ENCODE data around the gene PLPP3. TPM values are rescaled to one million over a fixed set of nuclear protein-coding genes. Genes with fewer than 3 reads are reported as not detected.

The PLPP3 gene
- total RNA-seq, 4 donors from 2014 or later, result 16.5 to 116 (median 33.5) TPM

- Histone ChIP-seq H3K36me3 (no peaks in the 10 kb centered on the region), H3K4me1 (peaks cover 30 to 99% (median 63%) of the 10 kb centered on the region in 3 donors), H3K4me3 (no peak overlapping the region), H3K9me3 (no peaks in the 10 kb centered on the region), H3K27ac (peak overlapping the region in 2 of 4 donors; percentile 4 to 41), H3K27me3 (no peaks in the 10 kb centered on the region)
- TF ChIP-seq CTCF (IDR thresholded peaks at IDR 0.05) (no peak), POLR2A (IDR thresholded peaks at IDR 0.05) (no peak)
- no peak for DNase-seq
- intact Hi-C loops (cut with DNase I), result no loop called here
- WGBS, 2 donors, result 68 to 85% methylated on average over 2 of the region's 2 CpGs
Observed at GRCh38 chr1:56543783-56544612, 35.4 kb downstream of the PLPP3 start.

- Histone ChIP-seq H3K27ac (no peak overlapping the region), H3K36me3 (no peaks in the 10 kb centered on the region), H3K9me3 (no peaks in the 10 kb centered on the region), H3K4me3 (no peak overlapping the region), H3K4me1 (peaks cover 17 to 97% (median 56%) of the 10 kb centered on the region in 3 donors), H3K27me3 (no peaks in the 10 kb centered on the region)
- no peak for DNase-seq
- TF ChIP-seq CTCF (IDR thresholded peaks at IDR 0.05) (no peak), POLR2A (IDR thresholded peaks at IDR 0.05) (no peak)
- 81 to 98% methylated on average over 5 of the region's 5 CpGs for WGBS, 2 donors
- intact Hi-C loops (cut with DNase I), result no loop called here
Observed at GRCh38 chr1:56542651-56543050, 36.7 kb downstream of the PLPP3 start.

- 37 to 63% methylated on average over 1 of the region's 1 CpG for WGBS, 2 donors
- Histone ChIP-seq H3K27ac (no peak overlapping the region), H3K27me3 (no peaks in the 10 kb centered on the region), H3K9me3 (no peaks in the 10 kb centered on the region), H3K4me1 (peaks cover 11 to 95% (median 48%) of the 10 kb centered on the region in 3 donors), H3K36me3 (peaks cover 0 to 7% (median 5%) of the 10 kb centered on the region in 3 donors), H3K4me3 (no peak overlapping the region)
- DNase-seq, result no peak
- intact Hi-C loops (cut with DNase I), result no loop called here
- TF ChIP-seq CTCF (IDR thresholded peaks at IDR 0.05) (no peak), POLR2A (IDR thresholded peaks at IDR 0.05) (no peak)
Observed at GRCh38 chr1:56541408-56541807, 38.0 kb downstream of the PLPP3 start.

GRCh38 chr1:56540467-56540866, 38.9 kb downstream of the PLPP3 start:
- no peak overlapping the region for H3K4me3 ChIP-seq
- H3K36me3 ChIP-seq, result peaks cover 0 to 16% (median 6%) of the 10 kb centered on the region in 3 donors
- WGBS, 2 donors, result 38 to 60% methylated on average over 2 of the region's 2 CpGs
- H3K9me3 ChIP-seq, result no peaks in the 10 kb centered on the region
- no peaks in the 10 kb centered on the region for H3K27me3 ChIP-seq
- H3K27ac ChIP-seq, result no peak overlapping the region
- no peak for DNase-seq
- peaks cover 11 to 86% (median 47%) of the 10 kb centered on the region in 3 donors for H3K4me1 ChIP-seq
- intact Hi-C loops (cut with DNase I), result no loop called here
- TF ChIP-seq CTCF (IDR thresholded peaks at IDR 0.05) (no peak), POLR2A (IDR thresholded peaks at IDR 0.05) (no peak)

GRCh38 chr1:56539520-56539931, 39.8 kb downstream of the PLPP3 start:
- no peaks in the 10 kb centered on the region for H3K9me3 ChIP-seq
- 34 to 38% methylated on average over 2 of the region's 2 CpGs for WGBS, 2 donors
- no peak for DNase-seq
- no peak overlapping the region for H3K4me3 ChIP-seq
- H3K4me1 ChIP-seq, result peaks cover 11 to 79% (median 40%) of the 10 kb centered on the region in 3 donors
- TF ChIP-seq POLR2A (IDR thresholded peaks at IDR 0.05) (no peak), CTCF (IDR thresholded peaks at IDR 0.05) (no peak)
- no peaks in the 10 kb centered on the region for H3K27me3 ChIP-seq
- no peak overlapping the region for H3K27ac ChIP-seq
- H3K36me3 ChIP-seq, result peaks cover 0 to 25% (median 13%) of the 10 kb centered on the region in 3 donors
- intact Hi-C loops (cut with DNase I), result no loop called here

Data from esophagus squamous epithelium (tissue), 5 donors.